Neural cell (in vitro differentiated cells): Measurements from ENCODE around the gene SMAP1.

Source experiments
- EZH2 ChIP-seq: fragments of 200-600, 300-800 bp; shearing (Covaris generic), sonication (generic); IDR thresholded peaks from 2 replicates; pipeline ENCODE4 v1.6.1; 2014; ENCODE audit warnings: antibody characterized with exemption, low read length, borderline replicate concordance, mild to moderate bottlenecking; ENCODE audit not compliant: insufficient read depth, poor library complexity, severe bottlenecking
- POLR2AphosphoS5 ChIP-seq: IDR thresholded peaks from 2 replicates; pipeline ENCODE4 v1.6.1; 2012
- RAD21 ChIP-seq: fragments of 450-650 bp; conservative IDR thresholded peaks from 2 replicates; pipeline ENCODE4 v1.6.1; 2014; ENCODE audit warnings: antibody characterized with exemption, mild to moderate bottlenecking, moderate library complexity
- TF ChIP-seq, protein P1 (sequence below): fragments of 450-650 bp; IDR thresholded peaks from 2 replicates; pipeline ENCODE4 v1.5.1; 2014; ENCODE audit warnings: antibody characterized with exemption, mild to moderate bottlenecking, moderate library complexity; ENCODE audit not compliant: poor library complexity, severe bottlenecking

DNA sequence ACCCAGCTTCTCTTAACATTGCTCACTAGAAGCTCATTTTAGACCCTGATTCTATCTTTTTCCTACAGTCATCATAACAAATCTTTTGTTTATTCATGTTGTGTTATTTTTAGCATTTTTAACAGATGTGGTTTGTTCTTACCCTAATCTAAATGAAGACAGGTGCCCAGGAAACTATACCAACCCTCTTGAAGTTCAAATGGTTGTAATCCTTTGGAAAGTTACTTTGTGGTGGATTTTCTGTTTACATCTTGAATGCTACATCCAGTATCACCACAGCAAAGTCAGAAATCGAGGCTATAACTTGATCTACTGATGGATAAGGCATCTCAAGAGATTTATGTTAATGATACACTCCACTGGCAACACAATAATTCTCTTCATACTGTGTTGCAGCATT lies 26.2 kb downstream of the SMAP1 start:
- TF ChIP-seq, protein P1, sequence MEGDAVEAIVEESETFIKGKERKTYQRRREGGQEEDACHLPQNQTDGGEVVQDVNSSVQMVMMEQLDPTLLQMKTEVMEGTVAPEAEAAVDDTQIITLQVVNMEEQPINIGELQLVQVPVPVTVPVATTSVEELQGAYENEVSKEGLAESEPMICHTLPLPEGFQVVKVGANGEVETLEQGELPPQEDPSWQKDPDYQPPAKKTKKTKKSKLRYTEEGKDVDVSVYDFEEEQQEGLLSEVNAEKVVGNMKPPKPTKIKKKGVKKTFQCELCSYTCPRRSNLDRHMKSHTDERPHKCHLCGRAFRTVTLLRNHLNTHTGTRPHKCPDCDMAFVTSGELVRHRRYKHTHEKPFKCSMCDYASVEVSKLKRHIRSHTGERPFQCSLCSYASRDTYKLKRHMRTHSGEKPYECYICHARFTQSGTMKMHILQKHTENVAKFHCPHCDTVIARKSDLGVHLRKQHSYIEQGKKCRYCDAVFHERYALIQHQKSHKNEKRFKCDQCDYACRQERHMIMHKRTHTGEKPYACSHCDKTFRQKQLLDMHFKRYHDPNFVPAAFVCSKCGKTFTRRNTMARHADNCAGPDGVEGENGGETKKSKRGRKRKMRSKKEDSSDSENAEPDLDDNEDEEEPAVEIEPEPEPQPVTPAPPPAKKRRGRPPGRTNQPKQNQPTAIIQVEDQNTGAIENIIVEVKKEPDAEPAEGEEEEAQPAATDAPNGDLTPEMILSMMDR = no peak
- no peak for TF ChIP-seq POLR2AphosphoS5
- no peak for TF ChIP-seq RAD21
- TF ChIP-seq EZH2 = no peak
